Tibial nerve (tissue), 4 donors: ENCODE data around the gene PPP6C.

Source experiments
- CTCF ChIP-seq, 5 experiments: fragments of 200-600 bp in 3 of 5; fragments of 450-650 bp in 2 of 5; sonication (generic) in 3 of 5; IDR thresholded peaks; one replicate each; pipeline ENCODE4 v1.5.1; 2016 to 2019; ENCODE audit warnings: antibody characterized with exemption in 5 of 5, mild to moderate bottlenecking in 3 of 5, moderate library complexity in 2 of 5
- EP300 ChIP-seq, 2 donors: sonication (generic); formaldehyde crosslinking; IDR thresholded peaks; one replicate each; pipeline ENCODE4 v1.6.1; 2017; ENCODE audit warnings: antibody characterized with exemption in 2 of 2, mild to moderate bottlenecking in 1 of 2
- POLR2A ChIP-seq, 2 donors: fragments of 450-650 bp; IDR thresholded peaks; one replicate each; pipeline ENCODE4 v1.6.1; 2017; ENCODE audit warnings: antibody characterized with exemption in 2 of 2, mild to moderate bottlenecking in 2 of 2, moderate library complexity in 2 of 2

DNA sequence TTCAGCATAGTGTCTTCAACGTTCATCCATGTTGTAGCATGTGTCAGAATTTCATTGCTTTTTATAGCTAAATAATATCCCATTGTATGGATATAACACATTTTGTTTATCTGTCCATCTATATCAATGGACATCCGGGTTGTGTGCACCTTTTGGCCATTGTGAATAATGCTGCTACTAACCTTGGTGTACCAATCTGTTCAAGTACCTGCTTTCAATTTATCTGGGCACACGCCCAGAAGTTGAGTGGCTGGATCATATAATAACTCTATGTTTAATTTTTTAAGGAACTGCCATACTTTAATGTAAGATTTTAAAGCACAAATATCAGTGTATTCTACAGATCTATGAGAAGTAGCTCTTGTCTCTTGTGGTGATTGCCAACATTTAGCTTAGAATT lies 89.8 kb downstream of the PPP6C start:
- TF ChIP-seq CTCF (IDR thresholded peaks at IDR 0.05) (no peak), POLR2A (IDR thresholded peaks at IDR 0.05) (no peak), EP300 (IDR thresholded peaks at IDR 0.05) (no peak)
